SK-N-SH treated with all-trans-retinoic acid at 6 μM for 48 hours (cell line): ENCODE data around the gene EEFSEC.

Experiments used
- PPARA ChIP-seq: fragments of 250-450 bp; sonication (Bioruptor Pico); IDR thresholded peaks from 2 replicates; pipeline ENCODE4 v1.5.0; 2020; ENCODE audit warnings: mild to moderate bottlenecking, borderline replicate concordance
- ZFP3 ChIP-seq: fragments of 250-450 bp; sonication (Bioruptor Pico); IDR thresholded peaks from 2 replicates; pipeline ENCODE4 v1.5.0; 2020; ENCODE audit warnings: mild to moderate bottlenecking, moderate library complexity
- ZNF70 ChIP-seq: fragments of 450-650 bp; formaldehyde crosslinking; IDR thresholded peaks from 2 replicates; pipeline ENCODE4 v1.5.0; 2020; ENCODE audit warnings: mild to moderate bottlenecking, moderate library complexity

DNA sequence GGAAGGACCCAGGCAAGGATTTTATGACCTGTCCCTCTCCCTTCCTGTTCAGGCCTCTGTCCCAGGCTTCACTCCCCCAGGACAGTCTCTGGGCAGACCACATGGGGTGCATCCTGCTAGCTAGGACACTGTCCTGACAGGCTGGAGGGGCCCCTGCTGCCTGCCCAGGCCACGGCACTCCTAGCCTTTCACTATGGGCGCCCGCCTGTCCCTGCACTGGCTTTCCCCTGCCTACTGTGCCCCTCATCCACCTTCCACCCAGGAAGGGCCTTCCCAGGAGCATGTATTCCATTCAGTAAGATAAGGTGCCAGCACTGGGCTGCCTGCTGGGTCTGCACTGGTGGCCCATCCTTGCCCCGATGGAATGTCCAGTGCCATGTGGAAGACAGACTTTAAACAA is 168.1 kb downstream of the EEFSEC start:
- no peak for TF ChIP-seq ZFP3 (CRISPR knock-in tag)
- TF ChIP-seq ZNF70 (CRISPR knock-in tag) = no peak
- no peak for TF ChIP-seq PPARA
